DOHH2 (cell line): ENCODE measurements around the gene MLF1.
"Not testable (repeated sequence)": the region's sequence is repeated elsewhere in the genome, so short reads cannot be mapped to it uniquely, and the experiment has no call there.

ENCODE experiments used
- H3F3A ChIP-seq: fragments of 200-600 bp; sonication (generic), shearing (Covaris generic); 2 replicates; pipeline ENCODE4 v1.6.0; 2016; ENCODE audit warnings: antibody characterized with exemption, mild to moderate bottlenecking; ENCODE audit not compliant: control insufficient read depth, insufficient read depth
- H3K27ac ChIP-seq: fragments of 200-600 bp; sonication (generic); 2 replicates; pipeline ENCODE4 v1.5.1; 2014; ENCODE audit warnings: low read depth, mild to moderate bottlenecking, low read length, moderate library complexity
- H3K27me3 ChIP-seq: fragments of 200-600 bp; sonication (generic); 2 replicates; pipeline ENCODE4 v1.6.1; 2014; ENCODE audit warnings: mild to moderate bottlenecking, low read length, mixed read lengths; ENCODE audit not compliant: control insufficient read depth
- H3K36me3 ChIP-seq: fragments of 200-600 bp; sonication (generic); 2 replicates; pipeline ENCODE4 v1.6.1; 2014; ENCODE audit warnings: mild to moderate bottlenecking, low read length, moderate library complexity, mixed read lengths; ENCODE audit not compliant: control insufficient read depth
- H3K4me1 ChIP-seq: fragments of 200-600 bp; sonication (generic); 2 replicates; pipeline ENCODE4 v1.6.1; 2014; ENCODE audit warnings: mild to moderate bottlenecking, low read length, mixed read lengths; ENCODE audit not compliant: control insufficient read depth
- H3K4me2 ChIP-seq: fragments of 200-600 bp; sonication (generic); 2 replicates; pipeline ENCODE4 v1.6.0; 2014; ENCODE audit warnings: mild to moderate bottlenecking, low read length, moderate library complexity
- H3K4me3 ChIP-seq: fragments of 200-600 bp; sonication (generic); 2 replicates; pipeline ENCODE4 v1.5.1; 2014; ENCODE audit warnings: mild to moderate bottlenecking, low read length, mixed read lengths
- H3K79me2 ChIP-seq: fragments of 200-600 bp; sonication (generic); 2 replicates; pipeline ENCODE4 v1.6.1; 2014; ENCODE audit warnings: mild to moderate bottlenecking, low read length, mixed read lengths; ENCODE audit not compliant: control insufficient read depth
- H3K9me2 ChIP-seq: fragments of 200-600 bp; sonication (generic); replicated peaks from 2 replicates; pipeline ENCODE4 v1.6.1; 2014; ENCODE audit warnings: mild to moderate bottlenecking, low read length, mixed read lengths; ENCODE audit not compliant: control insufficient read depth
- H3K9me3 ChIP-seq: fragments of 200-600 bp; sonication (generic); 2 replicates; pipeline ENCODE4 v1.6.1; 2014; ENCODE audit warnings: antibody characterized with exemption, low read length, mixed read lengths; ENCODE audit not compliant: control insufficient read depth, insufficient read depth
- H4K20me1 ChIP-seq: fragments of 200-600 bp; sonication (generic); 2 replicates; pipeline ENCODE4 v1.6.0; 2014; ENCODE audit warnings: low read depth, mild to moderate bottlenecking, antibody characterized with exemption, low read length, moderate library complexity; ENCODE audit not compliant: control insufficient read depth, insufficient read depth
- CTCF ChIP-seq: fragments of 200-600 bp; sonication (generic); IDR thresholded peaks from one replicate; pipeline ENCODE4 v1.5.1; 2014; ENCODE audit warnings: antibody characterized with exemption, mild to moderate bottlenecking, low read depth, low read length; ENCODE audit not compliant: poor library complexity, severe bottlenecking
- EZH2phosphoT487 ChIP-seq: fragments of 200-600 bp; sonication (generic); IDR thresholded peaks from 2 replicates; pipeline ENCODE4 v1.6.1; 2017; ENCODE audit warnings: borderline replicate concordance, mild to moderate bottlenecking, antibody characterized with exemption, low read length, moderate library complexity, mixed read lengths

Gene MLF1

GRCh38 chr3:158540066-158540465, 30.9 kb upstream of the MLF1 start:
- Histone ChIP-seq H3K4me1 (no peaks in the 10 kb centered on the region), H3K79me2 (no peaks in the 10 kb centered on the region), H3K9me2 (no peaks in the 10 kb centered on the region)

GRCh38 chr3:158548691-158549090, 22.3 kb upstream of the MLF1 start:
- Histone ChIP-seq H3F3A (no peaks in the 10 kb centered on the region), H3K9me2 (no peaks in the 10 kb centered on the region), H3K9me3 (no peaks in the 10 kb centered on the region), H3K4me1 (no peaks in the 10 kb centered on the region), H3K4me2 (no peak overlapping the region), H3K79me2 (no peaks in the 10 kb centered on the region), H3K27ac (no peak overlapping the region), H3K36me3 (peaks cover 17% of the 10 kb centered on the region), H4K20me1 (no peaks in the 10 kb centered on the region), H3K27me3 (no peaks in the 10 kb centered on the region), H3K4me3 (no peak overlapping the region)
- TF ChIP-seq EZH2phosphoT487 (no peak), CTCF (no peak)

More at GRCh38 chr3:158540066-158540465, 30.9 kb upstream of the MLF1 start:
- H4K20me1 ChIP-seq, result no peaks in the 10 kb centered on the region
- TF ChIP-seq CTCF (no peak), EZH2phosphoT487 (no peak)
- H3K36me3 ChIP-seq, result peaks cover 23% of the 10 kb centered on the region
- no peaks in the 10 kb centered on the region for H3K9me3 ChIP-seq
- H3K27me3 ChIP-seq, result no peaks in the 10 kb centered on the region
- no peak overlapping the region for H3K27ac ChIP-seq
- no peaks in the 10 kb centered on the region for H3F3A ChIP-seq
- H3K4me2 ChIP-seq, result no peak overlapping the region
- H3K4me3 ChIP-seq, result no peak overlapping the region

GRCh38 chr3:158549938-158550337, 21.1 kb upstream of the MLF1 start:
- H3K79me2 ChIP-seq, H3F3A ChIP-seq, H3K4me3 ChIP-seq, H4K20me1 ChIP-seq, H3K27ac ChIP-seq, H3K9me3 ChIP-seq, H3K4me2 ChIP-seq, H3K4me1 ChIP-seq, H3K27me3 ChIP-seq, H3K36me3 ChIP-seq, H3K9me2 ChIP-seq: not testable (repeated sequence)

- H3K27me3 ChIP-seq, result no peaks in the 10 kb centered on the region
- no peaks in the 10 kb centered on the region for H3K9me3 ChIP-seq
- H4K20me1 ChIP-seq, result no peaks in the 10 kb centered on the region
- H3K4me2 ChIP-seq, result no peak overlapping the region
- H3K79me2 ChIP-seq, result no peaks in the 10 kb centered on the region
- peaks cover under 1% of the 10 kb centered on the region; the same call in 1 of the 2 replicates for H3K36me3 ChIP-seq
- no peak for TF ChIP-seq CTCF
- TF ChIP-seq EZH2phosphoT487, result no peak
- no peaks in the 10 kb centered on the region for H3K4me1 ChIP-seq
- H3K9me2 ChIP-seq, result no peaks in the 10 kb centered on the region
- no peak overlapping the region for H3K27ac ChIP-seq
- no peak overlapping the region for H3K4me3 ChIP-seq
- no peaks in the 10 kb centered on the region for H3F3A ChIP-seq
Observed at GRCh38 chr3:158552124-158552523, 18.9 kb upstream of the MLF1 start.
